Hematopoietic multipotent progenitor cell (in vitro differentiated cells): Measurements from ENCODE around the gene RAP1GAP. TPM values are rescaled to one million over a fixed set of nuclear protein-coding genes. Genes with fewer than 3 reads are reported as not detected.
A peak's percentile ranks its signal among the peaks of the same experiment; 100 is the strongest.

ENCODE experiments used
- DNase-seq, 3 donors: peaks; one replicate each; pipeline ENCODE4 v3.0.0-alpha.2; 2011 to 2015; ENCODE audit warnings: low read depth in 2 of 3, low spot score in 2 of 3
- total RNA-seq: library from RNA; depleted of rRNA; stranded (reverse); fragments of >200 nt; gene quantifications from one replicate; pipeline ENCODE4 v1.2.3, GENCODE V29; 2012

Gene RAP1GAP
- total RNA-seq, 1 donor: 0.27 TPM

DNA sequence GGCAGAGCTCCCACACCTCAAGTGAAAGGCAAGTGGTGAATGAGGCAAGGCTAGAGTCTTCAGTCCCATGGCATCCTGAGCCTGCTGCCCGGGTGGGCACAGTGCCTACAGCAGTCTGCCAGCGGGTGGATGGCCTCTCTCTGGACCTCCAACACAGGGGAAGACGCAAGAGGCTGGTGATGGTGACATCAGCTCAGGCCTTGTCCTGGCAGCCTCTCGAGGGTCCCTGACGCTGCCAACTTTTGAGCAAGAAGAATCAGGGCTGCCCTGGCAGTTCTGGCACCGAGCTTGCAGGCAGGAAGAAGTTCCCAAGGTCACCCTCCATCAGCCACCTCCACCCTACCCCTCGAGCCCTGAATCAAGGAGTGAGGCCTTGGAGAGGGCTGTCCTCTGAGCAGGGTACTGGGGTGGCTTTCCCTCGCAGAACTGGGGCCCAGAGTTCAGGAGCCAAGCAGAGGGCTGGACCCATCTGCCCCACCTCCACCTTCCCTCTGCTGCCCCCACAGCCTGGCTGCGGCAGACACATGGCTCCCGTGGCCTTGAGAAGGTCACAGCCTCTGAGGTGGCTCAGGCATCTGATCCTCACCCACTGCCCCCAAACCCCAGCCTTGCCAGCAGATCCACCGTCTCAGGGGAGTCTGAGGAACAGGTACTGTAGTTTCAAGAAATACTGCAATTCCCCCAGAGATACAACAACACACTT lies 5.8 kb downstream of the RAP1GAP start:
- DNase-seq: no peak

DNA sequence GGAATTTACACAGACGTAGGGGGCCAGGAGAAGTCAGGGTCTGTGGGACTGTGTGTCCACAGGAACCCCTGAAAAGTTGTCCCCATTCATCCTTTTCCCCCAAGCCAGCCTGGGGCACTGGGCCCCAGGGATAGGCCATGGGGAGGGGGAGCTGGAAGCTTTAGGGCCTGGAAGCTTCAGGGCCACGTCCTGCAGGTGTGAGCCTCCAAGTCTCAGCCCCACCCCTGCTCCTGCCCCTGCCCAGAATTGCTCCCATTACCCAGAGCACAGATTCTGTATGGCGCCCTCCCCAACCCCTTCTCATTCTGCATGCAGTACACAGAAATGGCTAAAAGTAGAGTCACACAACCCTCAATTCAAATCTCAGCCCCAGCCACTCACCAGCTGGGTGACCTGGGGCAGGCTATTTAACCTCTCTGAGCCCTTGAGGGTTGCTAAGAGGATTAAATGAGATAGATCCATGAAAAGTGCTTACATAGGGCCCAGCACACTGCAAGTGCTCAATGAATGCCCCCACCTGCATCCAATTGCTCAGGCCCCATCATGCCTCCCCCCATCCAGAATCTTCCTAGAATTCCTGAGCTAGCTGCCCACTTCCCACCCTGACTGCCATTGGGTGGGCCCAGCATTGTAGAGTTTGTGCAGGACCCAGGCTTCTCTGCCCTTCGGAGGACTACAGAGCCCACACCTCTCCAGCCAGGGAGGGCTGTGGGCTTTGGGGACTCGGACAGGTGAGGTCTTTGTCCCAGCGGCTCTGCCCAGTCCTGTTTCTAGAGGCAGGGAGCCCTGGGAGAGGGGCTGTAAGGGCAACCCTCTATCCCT lies 6.5 kb downstream of the RAP1GAP start:
- no peak for DNase-seq

- DNase-seq: no peak
Observed at GRCh38 chr1:21661886-21662285, 7.3 kb downstream of the RAP1GAP start.

GRCh38 chr1:21659924-21660326 lies 9.2 kb downstream of the RAP1GAP start:
- no peak for DNase-seq

- DNase-seq: peak; percentile 74 to 81 (median 80)
Observed at GRCh38 chr1:21659099-21659923, 9.8 kb downstream of the RAP1GAP start.

GRCh38 chr1:21657456-21658190 lies 11.5 kb downstream of the RAP1GAP start:
- DNase-seq: no peak

DNA sequence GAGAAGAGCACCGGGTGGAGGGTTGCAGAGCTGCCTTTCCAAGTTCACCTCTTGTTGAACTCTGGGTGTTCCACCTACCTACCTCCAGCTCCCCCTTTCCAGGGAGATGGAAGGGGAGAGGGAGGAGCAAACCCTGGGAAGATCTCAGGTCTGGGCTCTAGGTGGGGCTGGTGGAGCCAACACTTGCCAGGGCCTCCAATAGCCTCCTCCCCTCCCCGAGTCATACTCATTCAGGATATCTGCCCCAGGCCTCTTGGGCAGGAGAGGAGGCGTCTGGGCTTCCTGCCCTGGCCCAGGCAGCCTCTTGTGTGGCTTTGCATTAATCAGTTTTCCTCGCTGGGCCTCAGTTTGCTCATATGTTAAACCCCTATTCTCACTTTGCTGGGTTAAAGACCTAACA lies 13.4 kb downstream of the RAP1GAP start:
- DNase-seq: peak in 1 of 3 donors; percentile 18

GRCh38 chr1:21655259-21655658 lies 13.9 kb downstream of the RAP1GAP start:
- no peak for DNase-seq

GRCh38 chr1:21654209-21654608 lies 14.9 kb downstream of the RAP1GAP start:
- DNase-seq: no peak

GRCh38 chr1:21653744-21654100 lies 15.4 kb downstream of the RAP1GAP start:
- no peak for DNase-seq

DNA sequence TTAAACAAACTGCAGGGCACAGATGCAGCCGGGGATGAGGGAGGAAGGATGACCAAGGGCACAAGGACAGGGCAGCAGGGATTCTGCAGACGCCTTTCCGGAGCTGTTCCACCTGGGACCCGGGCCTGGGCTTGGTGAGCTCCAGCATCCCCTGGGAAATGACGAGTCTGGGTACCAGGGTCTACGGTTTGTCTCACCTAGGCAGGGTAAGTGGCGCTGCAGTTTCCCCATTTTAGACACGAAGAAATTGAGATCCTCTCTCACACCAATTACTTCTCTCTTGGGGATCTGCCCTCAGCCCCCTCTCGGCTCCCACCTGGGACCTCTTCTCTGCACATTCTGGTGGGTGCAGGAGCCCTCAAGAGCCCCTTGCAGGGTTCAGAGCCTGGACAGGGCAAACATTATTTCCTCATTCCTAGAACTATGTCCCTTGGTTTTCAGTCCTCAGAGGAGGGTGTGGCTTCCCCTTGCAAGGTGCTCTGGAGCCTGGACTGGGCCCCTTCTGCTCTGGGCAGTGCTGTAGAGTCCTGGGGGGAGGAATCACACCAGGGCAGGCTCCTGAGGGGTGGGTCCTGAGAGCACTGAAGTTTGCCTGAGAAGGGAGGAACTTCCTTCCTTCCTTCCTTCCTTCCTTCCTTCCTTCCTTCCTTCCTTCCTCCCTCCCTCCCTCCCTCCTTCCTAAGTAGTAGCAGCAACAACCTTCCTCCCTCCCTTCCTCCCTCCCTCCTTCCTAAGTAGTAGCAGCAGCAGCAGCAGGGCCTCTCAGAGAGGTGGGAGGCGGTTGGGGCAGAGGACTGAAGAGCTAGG lies 16.0 kb downstream of the RAP1GAP start:
- no peak for DNase-seq

DNA sequence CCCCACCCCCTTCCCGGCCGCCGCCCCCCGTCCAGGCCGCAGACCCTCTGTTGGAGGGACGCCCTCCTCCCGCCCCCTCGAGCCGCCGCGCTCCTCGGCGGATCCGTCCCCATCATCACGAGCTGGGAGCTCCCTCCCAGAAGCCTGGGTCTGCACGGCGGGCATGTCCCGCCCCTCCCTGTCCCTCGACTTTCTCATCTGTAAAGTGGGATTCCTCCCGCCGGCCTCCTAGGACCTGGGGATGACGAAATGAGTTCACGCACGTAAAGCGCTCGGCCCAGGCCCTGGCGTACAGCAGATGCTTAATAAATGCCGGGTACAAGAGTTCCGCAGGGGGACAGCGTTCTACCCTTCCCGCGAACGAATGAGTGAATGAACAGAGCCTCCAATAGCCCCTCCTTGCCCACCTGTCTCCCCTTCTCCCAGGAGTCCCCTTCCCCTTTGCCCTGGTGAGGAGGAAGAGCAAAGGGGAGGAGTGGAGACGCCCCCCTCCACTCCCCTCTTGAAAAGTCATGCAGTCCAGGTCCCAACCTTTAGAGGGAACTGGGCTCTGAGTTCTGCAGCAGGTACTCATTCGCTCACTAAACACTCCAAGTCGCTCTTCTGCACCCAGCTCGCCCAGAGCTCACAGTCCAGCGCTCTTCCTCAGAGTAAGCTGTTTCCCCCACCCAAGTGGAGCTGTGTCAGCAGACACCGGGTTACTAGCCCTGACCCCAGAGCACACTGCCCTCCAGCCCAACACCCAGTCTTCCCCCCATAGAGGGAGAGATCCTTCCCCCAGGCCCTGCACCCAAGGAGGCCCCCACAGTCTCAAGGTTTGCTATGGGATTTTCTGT lies 16.8 kb downstream of the RAP1GAP start:
- no peak for DNase-seq

GRCh38 chr1:21651214-21652042 lies 17.7 kb downstream of the RAP1GAP start:
- DNase-seq: peak in 1 of 3 donors; percentile 46

GRCh38 chr1:21650400-21650799 lies 18.8 kb downstream of the RAP1GAP start:
- DNase-seq: no peak

DNA sequence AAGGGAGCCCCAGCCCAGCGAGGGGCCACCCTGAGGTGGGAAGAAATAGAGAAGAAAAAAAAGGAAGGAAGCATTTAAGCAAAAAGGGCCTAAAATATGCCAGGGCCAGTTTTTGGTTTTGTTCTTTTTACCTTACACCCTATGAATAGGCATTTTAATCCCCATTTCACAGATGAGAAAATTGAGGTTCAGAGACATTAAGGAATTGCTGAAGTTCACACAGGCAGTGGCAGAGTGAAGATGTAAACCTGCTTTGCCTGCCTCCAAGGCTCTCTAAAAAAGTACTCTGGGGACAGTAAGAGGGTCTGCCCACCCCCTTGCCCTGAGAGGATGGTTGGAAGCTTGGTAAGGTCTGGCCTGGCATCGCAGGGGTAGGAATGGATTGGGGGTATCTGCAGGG lies 19.8 kb downstream of the RAP1GAP start:
- DNase-seq: no peak

GRCh38 chr1:21648791-21649190 lies 20.4 kb downstream of the RAP1GAP start:
- no peak for DNase-seq

- no peak for DNase-seq
Observed at GRCh38 chr1:21648352-21648730, 20.8 kb downstream of the RAP1GAP start.
